T1000 (cell line): Measurements from ENCODE around the gene PLEKHM2.

Source experiments
- DNase-seq: peaks from one replicate; lab custom pipeline; 2025; ENCODE audit warnings: mixed read lengths; lab: John Stamatoyannopoulos, UW

PLEKHM2 gene

GRCh38 chr1:15726508-15726907, 42.4 kb downstream of the PLEKHM2 start:
- no peak for DNase-seq

- no peak for DNase-seq
Measured at GRCh38 chr1:15727021-15727420, 42.9 kb downstream of the PLEKHM2 start.

GRCh38 chr1:15727424-15727823, 43.3 kb downstream of the PLEKHM2 start:
- no peak for DNase-seq

- DNase-seq = no peak
Measured at GRCh38 chr1:15727866-15728534, 43.9 kb downstream of the PLEKHM2 start.

- DNase-seq = no peak
Measured at GRCh38 chr1:15728937-15729657, 45.0 kb downstream of the PLEKHM2 start.

- DNase-seq = no peak
Measured at GRCh38 chr1:15730423-15730822, 46.3 kb downstream of the PLEKHM2 start.

GRCh38 chr1:15730936-15731335, 46.8 kb downstream of the PLEKHM2 start:
- DNase-seq = no peak

GRCh38 chr1:15731735-15732685, 47.9 kb downstream of the PLEKHM2 start:
- no peak for DNase-seq

- DNase-seq = no peak
Measured at GRCh38 chr1:15732686-15733081, 48.6 kb downstream of the PLEKHM2 start.

- DNase-seq = no peak
Measured at GRCh38 chr1:15733218-15733725, 49.2 kb downstream of the PLEKHM2 start.

- no peak for DNase-seq
Measured at GRCh38 chr1:15733726-15734226, 49.7 kb downstream of the PLEKHM2 start.

GRCh38 chr1:15734296-15734695, 50.2 kb downstream of the PLEKHM2 start:
- DNase-seq = no peak

- no peak for DNase-seq
Measured at GRCh38 chr1:15734901-15735300, 50.8 kb downstream of the PLEKHM2 start.

- no peak for DNase-seq
Measured at GRCh38 chr1:15735304-15736037, 51.4 kb downstream of the PLEKHM2 start.

- no peak for DNase-seq
Measured at GRCh38 chr1:15736038-15736891, 52.1 kb downstream of the PLEKHM2 start, which contains the start of gene SLC25A34. Gene SLC25A34 (plus strand): TSS chr1:15736258. CDS start chr1:15736486, 228 bp downstream.

GRCh38 chr1:15736892-15737261, 52.8 kb downstream of the PLEKHM2 start:
- no peak for DNase-seq

- no peak for DNase-seq
Measured at GRCh38 chr1:15737324-15738319, 53.5 kb downstream of the PLEKHM2 start.

GRCh38 chr1:15738416-15739113, 54.4 kb downstream of the PLEKHM2 start:
- no peak for DNase-seq
